HG02938 (cell line): ENCODE measurements around the gene IAPP.
"Not testable (repeated sequence)": the region's sequence is repeated elsewhere in the genome, so short reads cannot be mapped to it uniquely, and the experiment has no call there.

Experiments
- ATAC-seq: cut with Tn5 transposase; IDR thresholded peaks from one replicate; pipeline ENCODE4 v1.9.1; 2021; ENCODE audit warnings: mild to moderate bottlenecking, moderate library complexity; ENCODE audit not compliant: unreplicated experiment

IAPP gene

GRCh38 chr12:21372602-21373001 lies at the start of gene IAPP:
Gene IAPP (plus strand): TSS chr12:21372902. CDS start chr12:21373352, 450 bp downstream.
- ATAC-seq: no peak

GRCh38 chr12:21323736-21324135 lies 49.0 kb upstream of the IAPP start:
- no peak for ATAC-seq

- ATAC-seq: no peak
These were observed 48.2 kb upstream of the IAPP start for GRCh38 chr12:21324551-21324950.

GRCh38 chr12:21328578-21328977 lies 44.1 kb upstream of the IAPP start:
- ATAC-seq: no peak

GRCh38 chr12:21330682-21331253 lies 41.9 kb upstream of the IAPP start:
- no peak for ATAC-seq

DNA sequence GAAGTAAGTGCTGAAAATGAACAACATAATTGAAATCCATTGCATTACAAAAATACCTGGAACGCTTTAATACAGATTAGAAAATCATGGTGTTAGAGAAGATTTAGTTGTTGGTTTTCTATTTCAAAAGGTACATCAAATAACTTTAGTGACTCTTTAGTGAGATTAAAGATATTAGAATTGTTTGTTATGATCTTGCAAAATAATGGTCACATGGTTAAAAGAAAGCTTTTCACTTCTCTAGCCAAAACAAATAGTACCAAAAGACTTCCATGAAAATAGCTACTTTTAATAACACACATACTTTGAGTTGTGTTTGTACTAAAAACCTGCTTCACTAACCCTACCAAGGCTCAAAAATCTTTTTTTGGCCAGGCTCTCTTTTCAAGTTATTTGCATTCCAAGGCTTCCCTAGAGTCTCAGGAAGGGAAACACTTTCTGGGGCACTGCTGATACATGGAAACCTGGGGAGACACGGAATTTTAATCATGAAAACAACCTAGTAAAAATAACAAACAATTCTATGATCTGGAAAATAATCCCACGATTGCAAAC lies 37.9 kb upstream of the IAPP start, which contains the start of gene SLCO1A2:
TSS of gene SLCO1A2 (minus strand) at position 147 of the 555 bp plus-strand sequence. CDS start 270 bp downstream, outside the sequence.
- no peak for ATAC-seq

- no peak for ATAC-seq
These were observed 36.0 kb upstream of the IAPP start for GRCh38 chr12:21336656-21337055.

DNA sequence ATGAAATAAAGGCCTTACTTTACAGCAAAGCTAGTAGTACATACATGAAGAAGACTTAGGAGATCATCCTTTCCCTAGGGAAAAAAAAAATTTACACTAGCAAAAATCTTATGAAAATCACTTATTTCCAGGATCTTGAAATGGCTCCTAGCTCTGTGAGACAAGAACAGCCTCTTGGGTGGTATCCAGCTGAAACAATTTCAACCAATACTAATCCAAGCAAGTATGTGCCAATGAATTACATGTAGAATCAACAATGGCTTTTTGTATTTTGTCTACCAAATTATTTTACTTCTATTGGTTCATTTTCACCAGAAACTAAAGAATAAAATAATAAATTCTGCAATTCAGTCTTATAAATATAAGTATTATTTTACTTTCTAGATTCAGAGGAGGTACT lies 35.2 kb upstream of the IAPP start:
- ATAC-seq: no peak

DNA sequence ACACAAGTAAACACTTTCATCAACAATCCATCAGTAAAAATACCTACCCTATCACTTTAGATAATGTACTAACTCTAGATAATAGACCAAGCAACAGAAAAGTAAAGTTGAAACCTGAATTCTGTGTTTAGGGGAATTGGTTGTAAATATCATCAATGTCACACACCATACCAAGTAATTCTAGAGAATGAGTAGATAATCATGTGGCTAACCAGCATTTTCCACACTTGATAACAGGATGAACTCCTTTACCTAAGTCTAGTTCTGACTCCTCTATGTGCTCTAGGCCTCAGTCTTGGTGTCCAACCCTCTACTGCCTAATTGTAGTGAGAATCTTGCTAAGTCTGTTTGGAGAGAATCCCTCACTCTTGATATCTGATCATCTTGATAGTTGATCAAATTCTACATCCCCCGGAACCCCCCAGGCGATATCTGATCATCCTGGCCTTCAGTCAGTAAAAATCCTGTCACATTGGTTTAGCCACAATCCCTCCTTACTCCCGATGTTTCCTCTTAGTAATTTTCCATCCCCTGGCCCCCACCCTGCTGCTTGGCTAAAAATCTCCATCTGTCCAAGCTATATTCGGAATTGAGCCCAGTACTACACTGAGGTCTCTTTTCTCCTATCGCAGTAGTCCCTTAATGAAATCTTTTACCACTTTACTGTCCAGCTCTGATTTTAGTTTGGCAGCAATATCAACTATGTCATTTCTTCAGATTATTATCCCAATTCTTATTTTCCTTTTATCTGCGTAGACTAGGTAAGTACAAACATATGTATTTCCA lies 34.5 kb upstream of the IAPP start:
- ATAC-seq: no peak

- ATAC-seq: no peak
These were observed 32.8 kb upstream of the IAPP start for GRCh38 chr12:21339921-21340320.

GRCh38 chr12:21340403-21340802 lies 32.3 kb upstream of the IAPP start:
- ATAC-seq: no peak

- ATAC-seq: no peak
These were observed 30.9 kb upstream of the IAPP start for GRCh38 chr12:21341769-21342168.

GRCh38 chr12:21343636-21344035 lies 29.1 kb upstream of the IAPP start:
- ATAC-seq: no peak

GRCh38 chr12:21346542-21347205 lies 26.0 kb upstream of the IAPP start:
- no peak for ATAC-seq

- no peak for ATAC-seq
These were observed 21.7 kb upstream of the IAPP start for GRCh38 chr12:21350975-21351374.

DNA sequence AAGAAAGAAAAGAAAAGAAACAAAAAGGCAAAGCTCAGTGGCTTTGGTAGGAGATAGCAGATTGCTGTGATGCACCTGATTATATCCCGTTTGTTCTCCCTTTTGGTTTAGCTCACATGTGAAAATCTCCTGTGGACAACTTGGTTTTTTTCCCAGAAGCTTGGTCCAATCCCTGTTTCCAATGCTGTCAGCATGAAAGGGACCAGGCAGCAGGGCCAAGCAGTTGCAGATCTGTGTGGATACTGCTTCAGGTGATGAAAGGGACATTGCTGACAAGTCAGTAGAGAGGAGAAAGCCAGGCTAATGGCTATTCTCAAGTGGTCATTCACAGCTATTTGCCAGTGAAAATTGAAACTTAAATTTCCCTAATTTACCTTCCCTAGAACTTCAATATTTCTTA lies 19.2 kb upstream of the IAPP start:
- no peak for ATAC-seq

- no peak for ATAC-seq
These were observed 18.8 kb upstream of the IAPP start for GRCh38 chr12:21353948-21354347.

DNA sequence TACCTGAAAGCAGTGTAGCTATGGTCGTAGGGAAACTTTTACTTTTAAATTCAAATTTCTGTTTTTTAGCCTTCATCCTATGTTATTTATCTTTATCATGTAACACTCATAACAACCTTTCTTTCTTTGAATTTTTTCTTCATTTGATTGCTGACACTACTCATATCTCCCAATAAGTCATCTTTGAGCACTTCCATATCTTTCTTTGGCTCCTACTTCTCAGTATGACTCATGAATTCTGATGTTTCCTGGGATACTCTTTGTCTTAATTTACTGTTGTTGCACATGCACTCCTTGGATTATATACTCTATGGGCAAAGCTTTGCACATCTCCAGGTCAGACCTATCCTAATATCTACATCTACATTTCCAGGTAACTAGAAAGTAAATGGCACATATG lies 18.1 kb upstream of the IAPP start:
- ATAC-seq: no peak

DNA sequence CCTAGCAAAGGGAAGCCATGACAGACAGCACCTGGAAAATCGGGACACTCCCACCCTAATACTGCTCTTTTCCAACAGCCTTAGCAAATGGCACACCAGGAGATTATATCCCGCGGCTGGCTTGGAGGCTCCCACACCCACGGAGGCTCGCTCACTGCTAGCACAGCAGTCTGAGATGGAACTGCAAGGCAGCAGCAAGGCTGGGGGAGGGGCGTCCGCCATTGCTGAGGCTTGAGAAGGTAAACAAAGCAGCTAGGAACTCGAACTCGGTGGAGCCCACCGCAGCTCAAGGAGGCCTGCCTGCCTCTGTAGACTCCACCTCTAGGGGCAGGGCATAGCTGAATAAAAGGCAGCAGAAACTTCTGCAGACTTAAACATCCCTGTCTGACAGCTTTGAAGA lies 12.1 kb upstream of the IAPP start:
- ATAC-seq: not testable (repeated sequence)

DNA sequence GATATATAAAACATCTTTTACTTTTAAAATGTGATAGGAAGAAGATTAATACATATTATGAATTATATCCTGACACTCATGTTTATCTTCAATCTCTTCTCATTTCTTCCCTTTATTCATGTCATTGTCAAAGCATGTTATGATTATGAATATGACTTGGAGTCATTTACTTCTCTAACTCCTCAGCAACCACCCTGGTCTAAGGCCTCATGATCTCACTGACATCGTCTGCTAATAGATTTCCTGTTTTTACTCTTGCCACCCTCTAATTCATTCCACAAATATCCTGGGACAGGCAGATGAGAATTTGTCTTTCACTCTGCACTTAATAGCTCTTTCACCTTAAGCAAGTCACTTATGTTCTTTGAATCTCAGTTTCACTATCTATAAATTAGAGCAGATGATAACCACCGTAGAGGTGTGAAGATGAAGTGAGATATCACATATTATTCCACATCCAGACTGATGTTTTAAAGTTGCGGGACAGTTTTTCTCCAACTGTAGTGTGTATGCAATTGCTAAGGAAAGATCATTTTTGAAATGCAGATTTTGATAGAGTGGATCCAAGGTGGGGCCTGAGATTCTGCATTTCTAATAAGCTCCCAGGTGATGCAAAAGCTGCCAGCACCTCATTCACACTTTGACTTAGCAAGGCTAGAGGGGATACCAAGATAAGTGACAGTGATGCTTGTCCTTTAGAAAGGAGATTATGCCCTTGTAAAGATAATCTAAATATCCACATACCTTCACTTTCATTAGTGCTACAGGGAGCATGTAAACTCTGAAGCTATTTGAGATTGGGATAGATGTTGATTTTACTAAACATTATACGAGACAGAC lies 3.3 kb upstream of the IAPP start:
- ATAC-seq: no peak
